Ramos (cell line): ENCODE data around the gene PIK3R2.

Source experiments
- in situ Hi-C: fragments of 300-500 bp; cut with MboI; formaldehyde crosslinking; loops from one replicate; pipeline ENCODE4 v1.14.3; 2022; ENCODE audit warnings: low sequenced_read_pairs; ENCODE audit not compliant: unreplicated experiment

The PIK3R2 gene

GRCh38 chr19:18122860-18123795 is 29.8 kb upstream of the PIK3R2 start:
- in situ Hi-C loops = no loop called here

GRCh38 chr19:18123819-18124218 is 29.1 kb upstream of the PIK3R2 start:
- in situ Hi-C loops = no loop called here

GRCh38 chr19:18126097-18126496 is 26.9 kb upstream of the PIK3R2 start:
- in situ Hi-C loops = no loop called here

- in situ Hi-C loops = no loop called here
Observed at GRCh38 chr19:18128044-18128443, 24.9 kb upstream of the PIK3R2 start.

GRCh38 chr19:18128805-18129204 is 24.2 kb upstream of the PIK3R2 start:
- in situ Hi-C loops = no loop called here

GRCh38 chr19:18130523-18131242 is 22.3 kb upstream of the PIK3R2 start:
- in situ Hi-C loops = no loop called here

GRCh38 chr19:18131841-18132596 is 20.9 kb upstream of the PIK3R2 start:
- in situ Hi-C loops = no loop called here

- in situ Hi-C loops = no loop called here
Observed at GRCh38 chr19:18135712-18136584, 17.0 kb upstream of the PIK3R2 start.

- in situ Hi-C loops = no loop called here
Observed at GRCh38 chr19:18137242-18137641, 15.7 kb upstream of the PIK3R2 start.

GRCh38 chr19:18137657-18138339 is 15.2 kb upstream of the PIK3R2 start:
- in situ Hi-C loops = no loop called here

- in situ Hi-C loops = no loop called here
Observed at GRCh38 chr19:18140473-18140872, 12.5 kb upstream of the PIK3R2 start.

GRCh38 chr19:18141031-18141430 is 11.9 kb upstream of the PIK3R2 start:
- in situ Hi-C loops = no loop called here

- in situ Hi-C loops = no loop called here
Observed at GRCh38 chr19:18143902-18144301, 9.1 kb upstream of the PIK3R2 start.

- in situ Hi-C loops = no loop called here
Observed at GRCh38 chr19:18144361-18144760, 8.6 kb upstream of the PIK3R2 start.

- in situ Hi-C loops = no loop called here
Observed at GRCh38 chr19:18144906-18145305, 8.1 kb upstream of the PIK3R2 start.

GRCh38 chr19:18145391-18145999 is 7.5 kb upstream of the PIK3R2 start:
- in situ Hi-C loops = no loop called here

- in situ Hi-C loops = no loop called here
Observed at GRCh38 chr19:18147396-18147795, 5.6 kb upstream of the PIK3R2 start.

- in situ Hi-C loops = no loop called here
Observed at GRCh38 chr19:18149596-18149975, 3.4 kb upstream of the PIK3R2 start.
